Lower leg skin (tissue), 3 donors: ENCODE data around the gene MEIS2.

Source experiments
- POLR2A ChIP-seq, 2 donors: fragments of 450-650 bp; IDR thresholded peaks; one replicate each; pipeline ENCODE4 v1.6.1; 2016 to 2017; ENCODE audit warnings: antibody characterized with exemption in 2 of 2, mild to moderate bottlenecking in 1 of 2, moderate library complexity in 1 of 2
- TF ChIP-seq, protein P1 (sequence below), 3 donors: fragments of 450-650 bp; IDR thresholded peaks; one replicate each; pipeline ENCODE4 v1.5.1; 2016; ENCODE audit warnings: antibody characterized with exemption in 3 of 3, mild to moderate bottlenecking in 3 of 3, moderate library complexity in 2 of 3

- TF ChIP-seq POLR2A (IDR thresholded peaks at IDR 0.05), result no peak
- TF ChIP-seq, protein P1, sequence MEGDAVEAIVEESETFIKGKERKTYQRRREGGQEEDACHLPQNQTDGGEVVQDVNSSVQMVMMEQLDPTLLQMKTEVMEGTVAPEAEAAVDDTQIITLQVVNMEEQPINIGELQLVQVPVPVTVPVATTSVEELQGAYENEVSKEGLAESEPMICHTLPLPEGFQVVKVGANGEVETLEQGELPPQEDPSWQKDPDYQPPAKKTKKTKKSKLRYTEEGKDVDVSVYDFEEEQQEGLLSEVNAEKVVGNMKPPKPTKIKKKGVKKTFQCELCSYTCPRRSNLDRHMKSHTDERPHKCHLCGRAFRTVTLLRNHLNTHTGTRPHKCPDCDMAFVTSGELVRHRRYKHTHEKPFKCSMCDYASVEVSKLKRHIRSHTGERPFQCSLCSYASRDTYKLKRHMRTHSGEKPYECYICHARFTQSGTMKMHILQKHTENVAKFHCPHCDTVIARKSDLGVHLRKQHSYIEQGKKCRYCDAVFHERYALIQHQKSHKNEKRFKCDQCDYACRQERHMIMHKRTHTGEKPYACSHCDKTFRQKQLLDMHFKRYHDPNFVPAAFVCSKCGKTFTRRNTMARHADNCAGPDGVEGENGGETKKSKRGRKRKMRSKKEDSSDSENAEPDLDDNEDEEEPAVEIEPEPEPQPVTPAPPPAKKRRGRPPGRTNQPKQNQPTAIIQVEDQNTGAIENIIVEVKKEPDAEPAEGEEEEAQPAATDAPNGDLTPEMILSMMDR (IDR thresholded peaks at IDR 0.05), result no peak
Measured at GRCh38 chr15:36885771-36886170, 214.6 kb downstream of the MEIS2 start.
